Breast epithelium (tissue), 4 donors: Measurements from ENCODE around the gene CCDC83. TPM values are rescaled to one million over a fixed set of nuclear protein-coding genes. Genes with fewer than 3 reads are reported as not detected.

ENCODE experiments used
- DNase-seq, 2 donors: peaks; one replicate each; pipeline ENCODE4 v3.0.0-alpha.2; 2019; ENCODE audit warnings: low spot score in 2 of 2
- H3K27ac ChIP-seq, 2 donors: fragments of 200-600 bp; sonication (generic) in 1 of 2; one replicate each; pipeline ENCODE4 v1.5.1; 2016 to 2019; ENCODE audit warnings: mild to moderate bottlenecking in 1 of 2
- H3K27me3 ChIP-seq, 2 donors: fragments of 200-600 bp; sonication (generic) in 1 of 2; one replicate each; pipeline versions ENCODE4 v1.5.1 to v1.6.0; 2017 to 2019; ENCODE audit warnings: control low read depth in 1 of 2, mild to moderate bottlenecking in 1 of 2
- H3K36me3 ChIP-seq: fragments of 200-600 bp; one replicate; pipeline ENCODE4 v1.5.1; 2019
- H3K4me1 ChIP-seq, 2 donors: fragments of 200-600 bp; sonication (generic); one replicate each; pipeline ENCODE4 v1.5.1; 2016 to 2019; ENCODE audit warnings: control low read depth in 1 of 2
- H3K4me3 ChIP-seq, 3 donors: fragments of 200-600 bp; sonication (generic); 1 replicate in 2 of 3; 2 replicates in 1 of 3; pipeline ENCODE4 v1.5.1; 2016 to 2019; ENCODE audit warnings: mild to moderate bottlenecking in 3 of 3, moderate library complexity in 2 of 3
- H3K9me3 ChIP-seq, 2 donors: fragments of 200-600 bp; sonication (generic) in 1 of 2; one replicate each; pipeline ENCODE4 v1.5.1; 2016 to 2019; ENCODE audit warnings: control low read depth in 1 of 2
- POLR2A ChIP-seq: fragments of 450-650 bp; IDR thresholded peaks from one replicate; pipeline ENCODE4 v1.6.1; 2016; ENCODE audit warnings: antibody characterized with exemption, mild to moderate bottlenecking, moderate library complexity
- POLR2AphosphoS5 ChIP-seq, 3 donors: sonication (generic); formaldehyde crosslinking; IDR thresholded peaks; one replicate each; pipeline ENCODE4 v1.6.1; 2017; ENCODE audit warnings: antibody characterized with exemption in 3 of 3
- intact Hi-C: fragments of 100-400 bp; cut with DNase I; formaldehyde crosslinking; loops from one replicate; pipeline ENCODE4 v1.15.1; 2023; ENCODE audit warnings: low total_unique reads
- total RNA-seq, 3 donors: library from RNA; depleted of rRNA; stranded (reverse); fragments of >200 nt; gene quantifications; one replicate each; pipeline ENCODE4 v1.1.0, GENCODE V29; 2016
- TF ChIP-seq, protein P1 (sequence below), 3 donors: fragments of 450-650 bp; IDR thresholded peaks; one replicate each; pipeline ENCODE4 v1.5.1; 2016 to 2017; ENCODE audit warnings: antibody characterized with exemption in 3 of 3, mild to moderate bottlenecking in 3 of 3, moderate library complexity in 3 of 3

CCDC83 gene
- total RNA-seq, 3 donors from 2014 or later, result 0.33 TPM; not detected in 2

DNA sequence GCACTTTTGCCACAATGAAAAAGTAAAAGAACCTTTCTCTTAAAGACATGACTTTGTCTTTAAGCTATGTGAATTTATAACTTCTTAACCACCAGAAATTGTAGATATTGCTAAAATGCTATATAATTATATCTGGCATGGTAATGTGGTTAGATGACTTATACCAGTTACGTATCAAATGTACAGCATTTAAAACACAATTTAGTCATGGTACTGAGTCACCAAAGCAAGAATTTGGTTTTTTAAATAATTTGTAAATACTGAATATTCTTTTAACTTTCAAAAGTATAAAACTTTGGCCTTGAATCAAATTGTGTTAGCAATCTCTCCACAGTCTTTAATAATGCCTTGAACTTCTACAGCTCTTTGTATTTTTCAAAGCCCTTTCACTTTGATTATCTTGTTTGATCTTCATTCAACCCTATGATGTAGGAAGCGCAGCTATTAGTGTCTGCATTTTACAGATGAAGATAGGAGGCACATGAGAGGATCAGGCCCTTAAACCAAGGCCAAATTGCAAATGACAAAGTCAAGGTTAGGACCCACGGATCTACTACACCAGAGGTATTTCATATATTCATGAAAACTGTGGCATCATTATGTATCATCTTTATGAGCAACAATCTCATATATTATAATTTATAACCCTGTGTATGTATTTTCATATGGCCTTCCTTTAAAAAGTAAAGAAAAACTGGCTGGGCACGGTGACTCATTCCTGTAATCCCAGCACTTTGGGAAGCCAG, 39.8 kb upstream of the CCDC83 start:
- no peaks in the 10 kb centered on the region for H3K9me3 ChIP-seq
- no peaks in the 10 kb centered on the region for H3K27me3 ChIP-seq
- no peaks in the 10 kb centered on the region for H3K36me3 ChIP-seq
- intact Hi-C loops, result no loop called here
- no peaks in the 10 kb centered on the region for H3K4me1 ChIP-seq
- no peak overlapping the region for H3K27ac ChIP-seq
- TF ChIP-seq POLR2AphosphoS5 (IDR thresholded peaks at IDR 0.05) (no peak), POLR2A (no peak)
- TF ChIP-seq, protein P1, sequence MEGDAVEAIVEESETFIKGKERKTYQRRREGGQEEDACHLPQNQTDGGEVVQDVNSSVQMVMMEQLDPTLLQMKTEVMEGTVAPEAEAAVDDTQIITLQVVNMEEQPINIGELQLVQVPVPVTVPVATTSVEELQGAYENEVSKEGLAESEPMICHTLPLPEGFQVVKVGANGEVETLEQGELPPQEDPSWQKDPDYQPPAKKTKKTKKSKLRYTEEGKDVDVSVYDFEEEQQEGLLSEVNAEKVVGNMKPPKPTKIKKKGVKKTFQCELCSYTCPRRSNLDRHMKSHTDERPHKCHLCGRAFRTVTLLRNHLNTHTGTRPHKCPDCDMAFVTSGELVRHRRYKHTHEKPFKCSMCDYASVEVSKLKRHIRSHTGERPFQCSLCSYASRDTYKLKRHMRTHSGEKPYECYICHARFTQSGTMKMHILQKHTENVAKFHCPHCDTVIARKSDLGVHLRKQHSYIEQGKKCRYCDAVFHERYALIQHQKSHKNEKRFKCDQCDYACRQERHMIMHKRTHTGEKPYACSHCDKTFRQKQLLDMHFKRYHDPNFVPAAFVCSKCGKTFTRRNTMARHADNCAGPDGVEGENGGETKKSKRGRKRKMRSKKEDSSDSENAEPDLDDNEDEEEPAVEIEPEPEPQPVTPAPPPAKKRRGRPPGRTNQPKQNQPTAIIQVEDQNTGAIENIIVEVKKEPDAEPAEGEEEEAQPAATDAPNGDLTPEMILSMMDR (IDR thresholded peaks at IDR 0.05), result no peak
- H3K4me3 ChIP-seq, result no peak overlapping the region
- DNase-seq, result no peak

DNA sequence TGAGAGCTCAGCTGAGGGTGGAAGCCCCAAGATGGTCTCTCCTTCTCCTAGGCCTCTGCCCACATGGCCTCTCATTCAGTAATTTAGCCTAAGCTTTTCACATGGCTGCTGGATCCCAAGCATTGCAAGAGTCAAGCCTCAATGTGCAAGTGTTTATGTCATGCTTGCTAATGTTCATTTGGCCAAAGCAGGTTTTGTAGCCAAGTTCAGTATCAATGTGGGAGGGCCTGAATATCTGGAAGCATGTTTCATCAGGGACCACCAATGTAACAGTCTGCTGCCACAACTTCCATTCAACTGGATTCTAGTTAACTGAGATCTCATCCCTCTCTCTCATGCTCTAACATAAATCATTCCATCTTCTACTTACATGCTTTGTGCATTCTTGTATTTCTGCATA, 35.7 kb upstream of the CCDC83 start:
- DNase-seq, result no peak
- H3K4me1 ChIP-seq, result no peaks in the 10 kb centered on the region
- H3K27me3 ChIP-seq, result no peaks in the 10 kb centered on the region
- H3K9me3 ChIP-seq, result no peaks in the 10 kb centered on the region
- intact Hi-C loops, result no loop called here
- no peak overlapping the region for H3K4me3 ChIP-seq
- TF ChIP-seq POLR2A (no peak), POLR2AphosphoS5 (IDR thresholded peaks at IDR 0.05) (no peak)
- TF ChIP-seq, protein P1 (IDR thresholded peaks at IDR 0.05), result no peak
- H3K27ac ChIP-seq, result no peak overlapping the region
- no peaks in the 10 kb centered on the region for H3K36me3 ChIP-seq

DNA sequence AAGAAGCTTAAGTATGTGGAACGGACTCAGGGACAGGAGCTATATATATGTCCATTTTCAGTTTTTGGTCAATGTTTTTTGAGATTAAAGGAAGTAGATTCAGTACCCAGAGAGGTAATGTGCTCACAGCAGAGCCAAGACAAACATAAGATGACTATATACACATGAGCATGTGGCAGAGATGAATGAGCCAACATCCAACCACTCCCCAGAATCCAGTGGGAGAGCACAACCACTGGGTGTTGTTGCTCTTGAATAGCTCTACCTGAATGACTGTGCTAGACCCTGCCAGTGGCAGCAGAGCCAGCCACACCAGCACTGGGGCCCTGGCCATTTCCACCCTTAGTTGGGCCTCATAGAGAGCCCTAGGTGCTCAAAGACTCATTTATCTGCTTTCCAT, 33.5 kb upstream of the CCDC83 start:
- no peak overlapping the region for H3K27ac ChIP-seq
- no peaks in the 10 kb centered on the region for H3K4me1 ChIP-seq
- no peak overlapping the region for H3K4me3 ChIP-seq
- no peak for TF ChIP-seq POLR2A
- TF ChIP-seq, protein P1 (IDR thresholded peaks at IDR 0.05), result no peak
- no peak for TF ChIP-seq POLR2AphosphoS5 (IDR thresholded peaks at IDR 0.05)
- intact Hi-C loops, result no loop called here
- no peak for DNase-seq
- H3K36me3 ChIP-seq, result no peaks in the 10 kb centered on the region
- H3K9me3 ChIP-seq, result no peaks in the 10 kb centered on the region
- no peaks in the 10 kb centered on the region for H3K27me3 ChIP-seq

DNA sequence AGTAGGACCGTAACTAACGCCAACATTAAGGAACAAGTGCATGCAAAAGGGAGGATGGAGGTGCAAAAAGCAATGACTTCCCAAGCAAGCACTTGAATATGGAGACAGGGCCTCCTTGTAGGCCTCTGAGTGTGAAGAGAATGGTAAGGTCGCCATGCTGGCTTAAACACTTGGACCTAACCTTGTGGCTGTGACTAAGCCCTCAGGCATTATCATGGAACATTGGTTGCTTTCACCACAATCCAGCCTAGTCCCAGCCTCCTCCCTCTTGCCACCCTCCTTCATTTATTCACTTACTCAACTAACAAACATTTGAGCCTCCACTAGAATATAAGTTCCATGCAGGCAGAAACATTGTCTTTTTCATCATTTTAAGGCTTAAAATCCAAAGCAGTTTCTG, 32.4 kb upstream of the CCDC83 start:
- no peaks in the 10 kb centered on the region for H3K9me3 ChIP-seq
- no peak overlapping the region for H3K4me3 ChIP-seq
- no peaks in the 10 kb centered on the region for H3K27me3 ChIP-seq
- H3K36me3 ChIP-seq, result no peaks in the 10 kb centered on the region
- intact Hi-C loops, result no loop called here
- no peak overlapping the region for H3K27ac ChIP-seq
- no peaks in the 10 kb centered on the region for H3K4me1 ChIP-seq
- no peak for DNase-seq
- no peak for TF ChIP-seq POLR2A
- no peak for TF ChIP-seq POLR2AphosphoS5 (IDR thresholded peaks at IDR 0.05)
- TF ChIP-seq, protein P1 (IDR thresholded peaks at IDR 0.05), result no peak

DNA sequence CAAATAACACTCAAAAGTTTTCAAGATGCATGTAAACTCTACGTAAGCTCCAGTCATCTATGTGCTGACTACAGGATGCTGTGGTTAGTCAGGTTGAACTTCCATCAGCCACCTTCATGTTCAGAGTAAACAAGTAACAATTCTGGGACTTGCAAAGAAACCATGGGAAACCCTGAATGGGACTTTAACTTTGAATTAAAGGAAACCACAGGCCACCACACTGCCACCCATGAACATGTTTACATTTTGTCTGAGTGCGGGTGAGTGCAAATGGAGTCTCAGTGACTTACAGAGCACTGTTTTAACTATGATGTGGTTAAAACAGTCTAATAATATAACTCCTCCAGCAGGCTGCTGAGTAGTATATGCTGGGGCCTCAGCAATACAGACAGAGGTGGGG, 31.4 kb upstream of the CCDC83 start:
- H3K27ac ChIP-seq, result no peak overlapping the region
- no peak overlapping the region for H3K4me3 ChIP-seq
- no peak for DNase-seq
- intact Hi-C loops, result no loop called here
- no peaks in the 10 kb centered on the region for H3K36me3 ChIP-seq
- no peaks in the 10 kb centered on the region for H3K9me3 ChIP-seq
- TF ChIP-seq, protein P1 (IDR thresholded peaks at IDR 0.05), result no peak
- TF ChIP-seq POLR2A (no peak), POLR2AphosphoS5 (IDR thresholded peaks at IDR 0.05) (no peak)
- H3K27me3 ChIP-seq, result no peaks in the 10 kb centered on the region
- H3K4me1 ChIP-seq, result no peaks in the 10 kb centered on the region
